ENCODE data around the gene GTPBP6.
"Not testable (repeated sequence)": the region's sequence is repeated elsewhere in the genome, so short reads cannot be mapped to it uniquely, and the experiment has no call there.

The GTPBP6 gene

DNA sequence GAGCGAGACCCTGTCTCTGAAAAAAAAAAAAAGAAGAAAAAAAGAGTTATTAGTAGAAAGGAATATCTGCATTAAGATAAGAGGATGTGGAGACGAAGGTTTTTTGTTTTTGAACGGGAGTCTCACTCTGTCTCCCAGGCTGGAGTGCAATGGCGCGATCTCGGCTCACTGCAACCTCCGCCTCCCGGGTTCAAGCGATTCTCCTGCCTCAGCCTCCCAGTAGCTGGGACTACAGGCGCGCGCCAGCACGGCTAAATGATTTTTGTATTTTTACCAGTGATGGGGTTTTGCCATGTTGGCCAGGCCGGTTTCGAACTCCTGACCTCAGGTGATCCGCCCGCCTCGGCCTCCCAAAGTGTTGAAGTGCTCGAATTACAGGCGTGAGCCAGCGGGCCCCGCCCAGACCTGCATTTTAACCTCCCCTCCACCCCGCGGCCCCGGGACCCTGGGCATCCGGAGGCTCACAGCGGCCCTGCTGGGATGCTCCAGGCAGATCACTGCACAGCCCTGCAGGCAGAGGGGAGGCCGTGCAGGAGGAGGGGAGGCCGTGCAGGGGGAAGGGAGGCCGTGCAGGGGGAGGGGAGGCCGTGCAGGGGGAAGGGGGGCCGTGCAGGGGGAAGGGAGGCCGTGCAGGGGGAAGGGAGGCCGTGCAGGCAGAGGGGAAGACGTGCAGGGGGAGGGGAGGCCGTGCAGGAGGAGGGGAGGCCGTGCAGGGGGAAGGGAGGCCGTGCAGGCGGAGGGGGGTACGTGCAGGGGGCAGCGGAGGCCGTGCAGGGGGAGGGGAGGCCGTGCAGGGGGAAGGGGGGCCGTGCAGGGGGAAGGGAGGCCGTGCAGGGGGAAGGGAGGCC is 38.6 kb downstream of the GTPBP6 start:
- Mint-ChIP-seq H3K4me3 (peak overlapping the region; percentile 66 to 69), H3K4me1 (peaks cover 54% of the 10 kb centered on the region)
- not testable (repeated sequence) for H3K27me3 Mint-ChIP-seq, DNase-seq, ATAC-seq, H3K9me3 Mint-ChIP-seq, H3K27ac Mint-ChIP-seq

- peak; percentile 57 for ATAC-seq
- no peaks in the 10 kb centered on the region for H3K9me3 Mint-ChIP-seq
- peaks cover 8% of the 10 kb centered on the region for H3K27me3 Mint-ChIP-seq
- peak overlapping the region; percentile 83 to 91 for H3K4me3 Mint-ChIP-seq
- peak in 1 of 2 donors; percentile 37 for DNase-seq
- peaks cover 49% of the 10 kb centered on the region for H3K4me1 Mint-ChIP-seq
- H3K27ac Mint-ChIP-seq, result peak overlapping the region; percentile 30 to 74
These were observed 41.9 kb downstream of the GTPBP6 start for GRCh38 chrX:276581-277201.

DNA sequence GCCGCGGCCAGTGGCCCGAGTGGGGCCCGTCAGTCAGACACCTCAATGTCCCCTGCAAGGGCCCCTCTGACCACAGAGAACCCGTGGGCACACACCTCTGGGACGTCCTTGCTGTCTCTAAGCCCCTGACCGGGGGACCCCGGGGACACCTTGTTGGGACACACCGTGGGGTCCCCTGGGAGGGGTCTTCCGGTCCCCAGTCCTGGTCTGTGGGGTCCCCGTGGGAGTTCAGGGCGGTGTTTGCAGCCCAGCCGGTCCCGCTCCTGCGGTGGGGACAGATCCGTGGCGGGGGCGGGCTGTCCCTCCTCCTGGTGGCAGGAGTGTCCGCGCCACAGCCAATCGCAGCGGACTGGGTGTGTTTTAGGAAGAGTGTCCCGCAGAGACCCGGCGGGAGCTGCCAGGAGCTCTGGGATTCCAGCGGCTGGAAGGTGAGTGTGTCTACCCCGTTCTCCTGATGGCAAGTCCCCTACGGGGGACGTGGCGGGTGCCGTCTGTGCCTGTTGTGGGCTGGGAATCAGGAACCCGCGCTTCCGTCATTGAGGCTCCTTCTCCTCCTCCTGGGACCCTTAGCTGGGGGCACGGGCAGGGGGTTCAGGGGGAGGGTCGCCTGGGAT is 42.5 kb downstream of the GTPBP6 start:
- Mint-ChIP-seq H3K27ac (peak overlapping the region; percentile 30 to 79), H3K27me3 (peaks cover 8% of the 10 kb centered on the region), H3K9me3 (no peaks in the 10 kb centered on the region), H3K4me3 (peak overlapping the region; percentile 83 to 91), H3K4me1 (peaks cover 42% of the 10 kb centered on the region)
- DNase-seq (peak; percentile 29 to 50), ATAC-seq (peak; percentile 69)

DNA sequence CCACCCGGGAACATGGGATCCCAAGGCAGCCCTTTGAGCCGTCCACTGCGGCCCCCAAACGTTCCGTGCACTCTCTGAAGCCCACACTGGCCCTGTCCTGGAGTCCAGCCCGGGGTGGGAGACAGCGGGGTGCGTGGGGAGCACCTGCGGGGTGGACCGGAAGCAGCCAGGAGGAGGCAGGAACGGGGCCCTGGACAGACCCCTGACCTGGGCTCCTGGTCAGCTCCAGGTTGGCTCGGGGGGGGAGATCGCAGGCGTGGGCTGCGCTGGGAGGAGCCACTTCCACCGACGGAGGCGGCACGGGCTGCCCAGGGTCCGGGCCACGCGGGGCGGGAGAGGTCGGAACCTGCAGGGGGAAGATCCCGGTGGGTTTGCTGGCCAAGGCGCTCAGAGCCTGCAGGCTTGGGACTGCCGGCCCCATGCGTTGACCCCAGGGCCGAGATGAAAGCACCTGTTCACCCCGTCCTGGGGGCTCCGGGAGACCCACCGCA is 43.1 kb downstream of the GTPBP6 start:
- Mint-ChIP-seq H3K4me3 (peak overlapping the region; percentile 83 to 91), H3K27ac (no peak overlapping the region)

GRCh38 chrX:274904-275475 is 43.6 kb downstream of the GTPBP6 start:
- Mint-ChIP-seq H3K9me3 (no peaks in the 10 kb centered on the region), H3K4me3 (peak overlapping the region; percentile 66 to 91), H3K27ac (peak overlapping the region in 1 of 2 donors; percentile 52), H3K4me1 (peaks cover 41% of the 10 kb centered on the region), H3K27me3 (peaks cover 8% of the 10 kb centered on the region)
- DNase-seq (no peak), ATAC-seq (no peak)

More for the DNA sequence above, 43.1 kb downstream of the GTPBP6 start:
- H3K4me1 Mint-ChIP-seq, result peaks cover 41% of the 10 kb centered on the region
- no peaks in the 10 kb centered on the region for H3K9me3 Mint-ChIP-seq
- H3K27me3 Mint-ChIP-seq, result peaks cover 8% of the 10 kb centered on the region
- DNase-seq (no peak), ATAC-seq (peak; percentile 31)

DNA sequence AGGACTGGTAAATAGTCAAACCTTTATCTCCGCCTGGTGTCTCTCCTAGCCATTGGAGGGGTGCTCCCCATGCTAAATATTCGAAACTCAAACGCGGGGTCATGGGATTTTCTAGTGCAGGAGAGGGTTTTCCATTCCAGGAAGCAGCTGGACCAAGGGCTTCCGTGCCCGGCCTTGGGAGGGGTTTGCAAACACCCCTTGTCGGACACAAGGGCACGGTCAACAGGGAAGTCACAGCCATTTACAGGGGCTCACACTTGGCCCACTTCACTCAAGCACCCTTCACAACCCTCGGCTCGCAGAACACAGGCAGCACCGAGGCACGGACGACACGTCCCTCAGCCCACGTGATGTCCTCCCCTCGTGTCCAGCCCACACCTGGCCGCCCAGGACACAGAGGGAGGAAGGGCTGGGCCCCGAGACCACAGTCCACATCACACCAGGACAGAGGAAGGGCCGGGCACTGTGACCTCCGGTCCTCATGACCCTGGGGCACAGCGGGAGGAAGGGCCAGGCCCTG is 47.7 kb downstream of the GTPBP6 start:
- Mint-ChIP-seq H3K9me3 (no peaks in the 10 kb centered on the region), H3K4me1 (peaks cover 10% of the 10 kb centered on the region), H3K27ac (no peak overlapping the region), H3K4me3 (no peak overlapping the region), H3K27me3 (peaks cover 8% of the 10 kb centered on the region)
- ATAC-seq, result no peak
- no peak for DNase-seq

DNA sequence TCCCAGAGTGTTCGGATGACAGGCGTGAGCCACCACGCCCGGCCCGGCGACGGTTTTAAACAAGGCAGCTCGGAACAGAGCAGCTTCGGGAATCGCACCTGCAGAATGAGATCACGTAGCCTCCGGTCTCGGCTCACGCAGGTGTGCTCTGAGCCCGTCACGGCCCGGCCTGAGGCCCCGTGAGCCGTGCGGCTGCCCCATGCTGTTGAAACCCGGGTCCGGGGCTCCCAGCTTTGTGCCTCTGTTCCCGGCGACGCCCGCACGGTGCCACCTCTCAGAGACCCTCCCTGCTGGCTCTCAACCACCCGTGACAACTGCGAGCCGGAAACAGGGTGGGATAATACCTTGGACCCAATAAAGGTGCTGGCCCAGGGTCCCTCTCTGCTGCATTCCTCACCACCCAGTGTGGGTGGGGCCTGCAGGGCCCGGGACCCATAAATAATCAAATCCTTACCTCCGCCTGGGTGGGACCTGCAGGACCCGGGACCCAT is 50.8 kb downstream of the GTPBP6 start:
- peak; percentile 49 for ATAC-seq
- no peaks in the 10 kb centered on the region for H3K4me1 Mint-ChIP-seq
- DNase-seq, result peak in 1 of 2 donors; percentile 7
- H3K27ac Mint-ChIP-seq, result no peak overlapping the region
- no peak overlapping the region for H3K4me3 Mint-ChIP-seq
- H3K27me3 Mint-ChIP-seq, result no peaks in the 10 kb centered on the region
- H3K9me3 Mint-ChIP-seq, result no peaks in the 10 kb centered on the region

DNA sequence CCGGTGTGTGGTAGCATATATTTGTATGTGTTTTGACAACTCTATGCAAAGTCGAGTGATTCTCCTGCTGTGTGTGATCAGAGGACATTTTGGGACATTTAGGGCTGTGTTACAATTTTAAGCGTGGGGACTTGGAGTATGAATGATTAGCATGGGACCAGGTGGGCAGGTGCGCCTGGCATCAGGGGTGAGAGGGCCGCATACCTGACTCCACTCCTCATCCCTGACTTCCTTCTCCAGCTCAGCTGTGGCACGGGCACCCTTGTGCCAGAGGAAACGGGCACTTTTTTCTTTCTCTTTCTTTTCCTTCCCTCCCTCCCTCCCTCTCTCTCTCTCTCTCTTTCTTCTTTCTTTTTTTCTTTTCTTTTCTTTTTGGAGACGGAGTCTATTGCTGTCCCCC is 53.1 kb downstream of the GTPBP6 start:
- no peak for ATAC-seq
- Mint-ChIP-seq H3K9me3 (no peaks in the 10 kb centered on the region), H3K4me1 (no peaks in the 10 kb centered on the region), H3K27me3 (no peaks in the 10 kb centered on the region), H3K27ac (no peak overlapping the region), H3K4me3 (no peak overlapping the region)
- DNase-seq, result no peak

GRCh38 chrX:264634-265455 is 53.8 kb downstream of the GTPBP6 start:
- no peaks in the 10 kb centered on the region for H3K27me3 Mint-ChIP-seq
- no peaks in the 10 kb centered on the region for H3K4me1 Mint-ChIP-seq
- DNase-seq (peak in 1 of 2 donors; percentile 5), ATAC-seq (no peak)
- H3K27ac Mint-ChIP-seq, result peak overlapping the region in 1 of 2 donors; percentile 10
- no peak overlapping the region for H3K4me3 Mint-ChIP-seq
- no peaks in the 10 kb centered on the region for H3K9me3 Mint-ChIP-seq

- H3K4me1 Mint-ChIP-seq, H3K27me3 Mint-ChIP-seq, H3K4me3 Mint-ChIP-seq, H3K9me3 Mint-ChIP-seq, ATAC-seq: not testable (repeated sequence)
- peak overlapping the region in 1 of 2 donors; percentile 6 for H3K27ac Mint-ChIP-seq
- DNase-seq, result peak in 1 of 2 donors; percentile 5
These were observed 54.6 kb downstream of the GTPBP6 start for GRCh38 chrX:264006-264405.

DNA sequence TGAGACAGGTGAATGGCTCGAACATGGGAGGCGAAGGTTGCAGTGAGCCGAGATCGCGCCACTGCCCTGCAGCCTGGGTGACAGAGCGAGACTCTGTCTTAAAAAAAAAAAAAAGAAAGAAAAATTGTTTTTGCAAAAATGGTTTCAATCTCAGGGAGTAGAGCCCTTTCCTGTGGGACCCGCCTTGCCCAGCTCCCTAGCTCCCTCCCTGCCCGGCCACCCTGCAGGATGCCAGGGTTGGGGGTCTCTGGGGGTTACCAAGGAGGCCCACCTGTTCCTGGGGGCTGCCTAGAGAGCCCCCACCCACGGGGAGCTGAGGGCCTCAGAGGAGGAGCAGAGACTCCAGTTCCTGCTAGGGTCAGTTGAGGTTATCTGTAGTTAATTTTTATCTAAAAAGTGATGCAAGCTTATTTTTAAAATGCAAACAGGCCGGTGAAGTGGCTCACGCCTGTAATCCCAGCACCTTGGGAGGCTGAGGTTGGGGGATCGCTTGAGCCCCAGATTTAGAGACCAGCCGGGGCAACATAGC is 56.2 kb downstream of the GTPBP6 start:
- Mint-ChIP-seq H3K4me3 (no peak overlapping the region), H3K27me3 (no peaks in the 10 kb centered on the region), H3K9me3 (no peaks in the 10 kb centered on the region), H3K27ac (no peak overlapping the region), H3K4me1 (no peaks in the 10 kb centered on the region)
- ATAC-seq (no peak), DNase-seq (peak in 1 of 2 donors; percentile 5)

- ATAC-seq (no peak), DNase-seq (peak in 1 of 2 donors; percentile 7)
- H3K9me3 Mint-ChIP-seq, result no peaks in the 10 kb centered on the region
- no peak overlapping the region for H3K4me3 Mint-ChIP-seq
- H3K27ac Mint-ChIP-seq, result no peak overlapping the region
- no peaks in the 10 kb centered on the region for H3K4me1 Mint-ChIP-seq
- H3K27me3 Mint-ChIP-seq, result no peaks in the 10 kb centered on the region
These were observed 56.7 kb downstream of the GTPBP6 start for GRCh38 chrX:261919-262352.

DNA sequence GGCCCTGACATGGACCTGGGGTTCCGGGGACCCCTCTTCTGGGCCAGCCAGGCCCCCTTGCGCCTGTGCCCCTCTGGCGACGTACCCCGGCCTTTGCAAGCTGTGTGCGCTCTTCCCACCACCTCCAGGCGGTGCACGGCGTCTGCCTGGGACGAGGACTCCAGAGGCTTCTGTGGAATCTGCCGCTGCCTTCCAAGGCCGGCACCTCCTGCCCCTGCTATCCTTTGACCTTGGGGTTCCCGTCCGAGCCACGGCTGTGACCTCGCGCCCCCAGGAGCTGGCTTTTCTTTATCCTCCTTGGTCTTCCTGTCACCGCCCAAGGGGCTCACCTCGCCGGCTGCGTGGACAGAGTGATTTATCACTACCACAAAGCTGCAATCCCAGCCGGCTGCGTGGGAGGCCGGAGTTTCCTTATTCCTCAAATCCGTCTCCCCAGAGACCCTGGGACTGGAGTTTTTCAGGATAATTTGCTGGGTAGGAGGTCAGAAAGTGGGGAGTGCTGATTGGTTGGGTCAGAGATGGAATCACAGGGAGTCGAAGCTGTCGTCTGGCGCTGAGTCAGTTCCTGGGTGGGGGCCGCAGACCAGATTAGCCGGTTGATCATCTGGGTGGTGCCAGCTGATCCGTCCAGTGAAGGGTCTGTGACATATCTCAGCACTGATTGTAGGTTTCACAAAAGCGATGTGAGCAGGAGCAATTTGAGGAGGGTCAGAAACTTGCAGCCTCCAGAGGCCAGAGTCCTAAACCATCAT is 57.3 kb downstream of the GTPBP6 start:
- ATAC-seq (peak; percentile 24), DNase-seq (peak in 1 of 2 donors; percentile 7)
- no peaks in the 10 kb centered on the region for H3K9me3 Mint-ChIP-seq
- peak overlapping the region in 1 of 2 donors; percentile 9 for H3K27ac Mint-ChIP-seq
- no peak overlapping the region for H3K4me3 Mint-ChIP-seq
- no peaks in the 10 kb centered on the region for H3K4me1 Mint-ChIP-seq
- no peaks in the 10 kb centered on the region for H3K27me3 Mint-ChIP-seq

Data from stimulated activated naive CD8-positive, alpha-beta T cell treated with anti-CD3 and anti-CD28 coated beads, Interleukin-15, amount 100 ng/mL, for 72 hours (primary cell).